SK-N-SH (cell line): ENCODE results near the gene NANOS1.

ENCODE experiments used
- CHD2 ChIP-seq: fragments of 150-350 bp; IDR thresholded peaks from 2 replicates; pipeline ENCODE4 v1.6.1; 2018; ENCODE audit warnings: low read length; ENCODE audit not compliant: partially characterized antibody
- ELF1 ChIP-seq: IDR thresholded peaks from 2 replicates; pipeline ENCODE4 v1.4.0; 2012
- EP300 ChIP-seq, 2 experiments: IDR thresholded peaks; 2 replicates each; pipeline versions ENCODE4 v1.4.0 to v1.6.1; 2012; ENCODE audit warnings: borderline replicate concordance in 1 of 2, low read depth in 1 of 2, low read length in 1 of 2
- GABPA ChIP-seq: IDR thresholded peaks from 2 replicates; pipeline ENCODE4 v1.4.0; 2012; ENCODE audit warnings: low read depth, mild to moderate bottlenecking
- NRF1 ChIP-seq: IDR thresholded peaks from 2 replicates; pipeline ENCODE4 v1.6.1; 2012; ENCODE audit warnings: low read depth, mild to moderate bottlenecking, low read length
- POLR2AphosphoS5 ChIP-seq: IDR thresholded peaks from 2 replicates; pipeline ENCODE4 v1.6.1; 2012; ENCODE audit warnings: low read depth, low read length
- RFX5 ChIP-seq: IDR thresholded peaks from 2 replicates; pipeline ENCODE4 v1.6.1; 2012; ENCODE audit warnings: mild to moderate bottlenecking, improper control_type of control experiment, low read length
- SIN3A ChIP-seq: IDR thresholded peaks from 2 replicates; pipeline ENCODE4 v1.6.1; 2012; ENCODE audit warnings: low read depth, mild to moderate bottlenecking, low read length, moderate library complexity, borderline replicate concordance
- TAF1 ChIP-seq: IDR thresholded peaks from 2 replicates; pipeline ENCODE4 v1.6.1; 2012; ENCODE audit warnings: low read depth, mild to moderate bottlenecking, low read length, moderate library complexity, borderline replicate concordance
- USF2 ChIP-seq: fragments of 150-350 bp; IDR thresholded peaks from 2 replicates; pipeline ENCODE4 v1.6.1; 2017; ENCODE audit warnings: antibody characterized with exemption, low read length, low read depth, borderline replicate concordance
- YY1 ChIP-seq: IDR thresholded peaks from 2 replicates; pipeline ENCODE4 v1.4.0; 2012; ENCODE audit warnings: low read depth, mild to moderate bottlenecking
- TF ChIP-seq, protein P1 (sequence below): fragments of 200-600 bp; sonication (generic); IDR thresholded peaks from 2 replicates; pipeline ENCODE4 v1.6.1; 2017; ENCODE audit warnings: antibody characterized with exemption, mild to moderate bottlenecking, moderate library complexity
- TF ChIP-seq, protein P2 (sequence below): IDR thresholded peaks from 2 replicates; pipeline ENCODE4 v1.4.0; 2012; ENCODE audit warnings: low read depth

GRCh38 chr10:119073584-119073983 is 44.1 kb downstream of the NANOS1 start:
- TF ChIP-seq, protein P1, sequence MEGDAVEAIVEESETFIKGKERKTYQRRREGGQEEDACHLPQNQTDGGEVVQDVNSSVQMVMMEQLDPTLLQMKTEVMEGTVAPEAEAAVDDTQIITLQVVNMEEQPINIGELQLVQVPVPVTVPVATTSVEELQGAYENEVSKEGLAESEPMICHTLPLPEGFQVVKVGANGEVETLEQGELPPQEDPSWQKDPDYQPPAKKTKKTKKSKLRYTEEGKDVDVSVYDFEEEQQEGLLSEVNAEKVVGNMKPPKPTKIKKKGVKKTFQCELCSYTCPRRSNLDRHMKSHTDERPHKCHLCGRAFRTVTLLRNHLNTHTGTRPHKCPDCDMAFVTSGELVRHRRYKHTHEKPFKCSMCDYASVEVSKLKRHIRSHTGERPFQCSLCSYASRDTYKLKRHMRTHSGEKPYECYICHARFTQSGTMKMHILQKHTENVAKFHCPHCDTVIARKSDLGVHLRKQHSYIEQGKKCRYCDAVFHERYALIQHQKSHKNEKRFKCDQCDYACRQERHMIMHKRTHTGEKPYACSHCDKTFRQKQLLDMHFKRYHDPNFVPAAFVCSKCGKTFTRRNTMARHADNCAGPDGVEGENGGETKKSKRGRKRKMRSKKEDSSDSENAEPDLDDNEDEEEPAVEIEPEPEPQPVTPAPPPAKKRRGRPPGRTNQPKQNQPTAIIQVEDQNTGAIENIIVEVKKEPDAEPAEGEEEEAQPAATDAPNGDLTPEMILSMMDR = no peak
- no peak for TF ChIP-seq CHD2
- TF ChIP-seq EP300 (IDR thresholded peaks at IDR 0.05; ENCODE audit: borderline replicate concordance in 1 of 2, low read depth in 1 of 2, low read length in 1 of 2) = no peak
- TF ChIP-seq USF2 = no peak
- no peak for TF ChIP-seq RFX5
- TF ChIP-seq TAF1 = no peak
- no peak for TF ChIP-seq GABPA
- no peak for TF ChIP-seq POLR2AphosphoS5
- TF ChIP-seq, protein P2, sequence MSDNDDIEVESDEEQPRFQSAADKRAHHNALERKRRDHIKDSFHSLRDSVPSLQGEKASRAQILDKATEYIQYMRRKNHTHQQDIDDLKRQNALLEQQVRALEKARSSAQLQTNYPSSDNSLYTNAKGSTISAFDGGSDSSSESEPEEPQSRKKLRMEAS = no peak
- no peak for TF ChIP-seq NRF1
- no peak for TF ChIP-seq SIN3A
- no peak for TF ChIP-seq YY1
- TF ChIP-seq ELF1 = no peak
